HPDE6-E6E7 (cell line): ENCODE data around the gene PRR13.

Experiments used
- DNase-seq: peaks from one replicate; pipeline ENCODE4 v3.0.0; 2011; ENCODE audit warnings: missing footprints; ENCODE audit errors: extremely low spot score

Gene PRR13

DNA sequence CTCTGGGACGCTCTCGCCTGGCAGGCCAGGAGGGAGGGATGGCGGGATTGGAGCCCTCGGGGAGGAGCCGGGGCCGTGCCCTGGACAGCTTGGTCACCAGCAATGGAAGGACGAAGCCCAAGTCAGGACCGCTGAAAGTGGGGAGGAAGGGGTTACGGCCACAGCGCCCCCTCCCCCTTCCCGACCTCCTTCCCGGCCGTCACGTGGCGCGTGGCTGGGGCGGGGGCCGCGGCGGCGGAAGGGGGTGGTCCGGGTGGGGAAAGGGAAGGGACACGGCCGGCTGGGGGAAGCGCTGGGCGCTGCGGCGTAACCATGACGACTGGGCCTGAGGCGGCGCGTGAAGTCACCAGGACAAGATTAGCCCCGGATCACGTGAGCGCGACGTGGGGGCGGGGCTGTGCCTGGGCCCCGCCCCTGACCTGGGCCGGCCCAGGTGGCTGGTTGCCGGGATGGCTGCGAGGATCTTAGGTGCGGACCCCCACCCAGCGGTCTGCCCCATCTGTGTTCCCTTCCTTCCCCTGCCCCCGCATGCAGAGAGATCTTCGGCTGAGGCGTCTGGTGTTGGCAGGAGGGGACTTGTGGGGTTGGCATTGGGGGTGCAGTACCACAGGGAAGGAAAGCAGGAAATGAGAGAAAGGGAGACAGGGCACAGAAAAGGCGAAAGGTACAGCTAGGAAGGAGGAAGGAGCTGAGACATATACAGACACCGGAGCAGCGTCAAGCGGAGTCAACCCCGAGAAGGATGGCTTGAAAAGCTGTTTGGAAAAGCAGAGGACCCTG, 51.5 kb downstream of the PRR13 start:
- peak; percentile 68 for DNase-seq

GRCh38 chr12:53493610-53494391, 52.3 kb downstream of the PRR13 start:
- no peak for DNase-seq
